Gastrocnemius medialis (tissue), 4 donors: ENCODE results near the gene LRRC28.

ENCODE experiments used
- POLR2A ChIP-seq, 2 donors: fragments of 450-650 bp; IDR thresholded peaks; one replicate each; pipeline ENCODE4 v1.6.1; 2017; ENCODE audit warnings: antibody characterized with exemption in 2 of 2, mild to moderate bottlenecking in 2 of 2, moderate library complexity in 2 of 2
- TF ChIP-seq, protein P1 (sequence below), 5 experiments: fragments of 450-650 bp in 3 of 5; fragments of 200-600 bp in 2 of 5; sonication (generic) in 2 of 5; IDR thresholded peaks in 4 of 5; conservative IDR thresholded peaks in 1 of 5; 1 replicate in 4 of 5; 2 replicates in 1 of 5; pipeline ENCODE4 v1.5.1; 2016 to 2019; ENCODE audit warnings: antibody characterized with exemption in 5 of 5, mild to moderate bottlenecking in 3 of 5, moderate library complexity in 3 of 5

DNA sequence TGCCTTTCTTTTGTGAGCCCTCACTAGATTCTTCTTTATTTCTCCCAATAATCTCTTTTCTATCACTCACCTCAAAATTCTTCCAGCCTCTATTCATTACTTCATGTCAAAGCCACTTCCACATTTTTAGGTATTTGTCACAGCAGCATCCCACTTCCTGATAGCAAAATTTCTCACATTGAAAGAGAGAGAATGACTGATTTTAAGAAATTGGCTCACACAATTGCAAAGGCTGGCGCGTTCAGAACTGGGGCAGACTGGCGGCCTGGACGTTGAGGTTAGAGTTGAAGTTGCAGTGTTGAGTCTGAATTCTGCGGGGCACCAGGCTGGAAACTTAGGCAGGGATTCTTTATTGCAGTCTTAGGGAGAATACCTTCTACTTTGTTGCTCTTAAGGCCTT, 117.9 kb downstream of the LRRC28 start:
- TF ChIP-seq, protein P1, sequence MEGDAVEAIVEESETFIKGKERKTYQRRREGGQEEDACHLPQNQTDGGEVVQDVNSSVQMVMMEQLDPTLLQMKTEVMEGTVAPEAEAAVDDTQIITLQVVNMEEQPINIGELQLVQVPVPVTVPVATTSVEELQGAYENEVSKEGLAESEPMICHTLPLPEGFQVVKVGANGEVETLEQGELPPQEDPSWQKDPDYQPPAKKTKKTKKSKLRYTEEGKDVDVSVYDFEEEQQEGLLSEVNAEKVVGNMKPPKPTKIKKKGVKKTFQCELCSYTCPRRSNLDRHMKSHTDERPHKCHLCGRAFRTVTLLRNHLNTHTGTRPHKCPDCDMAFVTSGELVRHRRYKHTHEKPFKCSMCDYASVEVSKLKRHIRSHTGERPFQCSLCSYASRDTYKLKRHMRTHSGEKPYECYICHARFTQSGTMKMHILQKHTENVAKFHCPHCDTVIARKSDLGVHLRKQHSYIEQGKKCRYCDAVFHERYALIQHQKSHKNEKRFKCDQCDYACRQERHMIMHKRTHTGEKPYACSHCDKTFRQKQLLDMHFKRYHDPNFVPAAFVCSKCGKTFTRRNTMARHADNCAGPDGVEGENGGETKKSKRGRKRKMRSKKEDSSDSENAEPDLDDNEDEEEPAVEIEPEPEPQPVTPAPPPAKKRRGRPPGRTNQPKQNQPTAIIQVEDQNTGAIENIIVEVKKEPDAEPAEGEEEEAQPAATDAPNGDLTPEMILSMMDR (IDR thresholded peaks at IDR 0.05 in 4 of 5, conservative IDR thresholded peaks at IDR 0.05 in 1 of 5), result no peak
- TF ChIP-seq POLR2A (IDR thresholded peaks at IDR 0.05), result no peak
